ENCODE measurements around the gene MYRF.
A peak's percentile ranks its signal among the peaks of the same experiment; 100 is the strongest.

The MYRF gene

GRCh38 chr11:61776561-61777075, 24.2 kb downstream of the MYRF start:
- peak; percentile 27 for DNase-seq (ENCODE audit: low read depth)

- DNase-seq (ENCODE audit: low read depth), result no peak
Measured at GRCh38 chr11:61777234-61778090, 25.0 kb downstream of the MYRF start.

- no peak for DNase-seq (ENCODE audit: low read depth)
Measured at GRCh38 chr11:61778357-61778886, 26.0 kb downstream of the MYRF start.

GRCh38 chr11:61778920-61779650, 26.6 kb downstream of the MYRF start:
- DNase-seq (ENCODE audit: low read depth), result no peak

GRCh38 chr11:61779666-61780525, 27.5 kb downstream of the MYRF start:
- no peak for DNase-seq (ENCODE audit: low read depth)

- no peak for DNase-seq (ENCODE audit: low read depth)
Measured at GRCh38 chr11:61780581-61781162, 28.2 kb downstream of the MYRF start.

GRCh38 chr11:61781585-61781984, 29.1 kb downstream of the MYRF start:
- no peak for DNase-seq (ENCODE audit: low read depth)

- DNase-seq (ENCODE audit: low read depth), result no peak
Measured at GRCh38 chr11:61782299-61782698, 29.9 kb downstream of the MYRF start.

GRCh38 chr11:61782841-61783240, 30.4 kb downstream of the MYRF start:
- no peak for DNase-seq (ENCODE audit: low read depth)

GRCh38 chr11:61783717-61784505, 31.5 kb downstream of the MYRF start:
- DNase-seq (ENCODE audit: low read depth), result no peak

GRCh38 chr11:61784506-61784805, 32.0 kb downstream of the MYRF start:
- DNase-seq (ENCODE audit: low read depth), result no peak

- no peak for DNase-seq (ENCODE audit: low read depth)
Measured at GRCh38 chr11:61785837-61786402, 33.5 kb downstream of the MYRF start.

GRCh38 chr11:61787928-61788491, 35.6 kb downstream of the MYRF start:
- peak; percentile 18 for DNase-seq (ENCODE audit: low read depth)

GRCh38 chr11:61791737-61792309, 39.4 kb downstream of the MYRF start:
- peak; percentile 71 for DNase-seq (ENCODE audit: low read depth)

- peak; percentile 84 for DNase-seq (ENCODE audit: low read depth)
Measured at GRCh38 chr11:61792310-61793082, 40.1 kb downstream of the MYRF start, which contains the start of the genes FEN1 and TMEM258. TSS of gene FEN1 (plus strand) at chr11:61792911. CDS start at chr11:61795362, 2,451 bp downstream. TSS of gene TMEM258 (minus strand) at chr11:61792599. CDS start at chr11:61792558, 41 bp downstream.

- no peak for DNase-seq (ENCODE audit: low read depth)
Measured at GRCh38 chr11:61793083-61793828, 40.8 kb downstream of the MYRF start.

GRCh38 chr11:61793829-61794204, 41.4 kb downstream of the MYRF start:
- no peak for DNase-seq (ENCODE audit: low read depth)

GRCh38 chr11:61794579-61794978, 42.1 kb downstream of the MYRF start:
- DNase-seq (ENCODE audit: low read depth), result no peak
